Activated T-helper 2 cell treated with anti-CD3 and anti-CD28 coated beads, Interferon-gamma antibody, Interleukin-2, Interleukin-4, amounts not matched to agents 10 μg/mL and 5 μg/mL and 100 μg/mL, durations not matched to agents 14 hours and 24 hours and 36 hours (primary cell): ENCODE measurements around the gene SLC6A12. TPM values are rescaled to one million over a fixed set of nuclear protein-coding genes. Genes with fewer than 3 reads are reported as not detected.
A peak's percentile ranks its signal among the peaks of the same experiment; 100 is the strongest.
"Not testable (repeated sequence)": the region's sequence is repeated elsewhere in the genome, so short reads cannot be mapped to it uniquely, and the experiment has no call there.

Experiments used
- DNase-seq: peaks from one replicate; pipeline ENCODE4 v3.0.0; 2021; ENCODE audit warnings: low spot score
- H3K27ac Mint-ChIP-seq: one replicate; pipeline ENCODE4 v1.8.0; 2021; ENCODE audit warnings: mixed read lengths
- H3K27me3 Mint-ChIP-seq: one replicate; pipeline ENCODE4 v1.8.0; 2021; ENCODE audit warnings: low read depth, mixed read lengths
- H3K36me3 Mint-ChIP-seq: one replicate; pipeline ENCODE4 v1.8.0; 2021; ENCODE audit warnings: low read depth, mixed read lengths
- H3K4me1 Mint-ChIP-seq: one replicate; pipeline ENCODE4 v1.8.0; 2021; ENCODE audit warnings: low read depth, mixed read lengths
- H3K4me3 Mint-ChIP-seq: one replicate; pipeline ENCODE4 v1.8.0; 2021; ENCODE audit warnings: low read depth, mild to moderate bottlenecking, moderate library complexity, mixed read lengths
- H3K9me3 Mint-ChIP-seq: one replicate; pipeline ENCODE4 v1.8.0; 2021; ENCODE audit warnings: mixed read lengths
- intact Hi-C: fragments of 100-400 bp; cut with micrococcal nuclease; formaldehyde crosslinking; loops from one replicate; pipeline ENCODE4 v1.15.1; 2023
- total RNA-seq: library from RNA; stranded (reverse); gene quantifications from 2 replicates; pipeline ENCODE4 v1.2.3, GENCODE V29; 2022

Gene SLC6A12
- total RNA-seq, 1 donor from 2014 or later = 0.37 TPM

GRCh38 chr12:220946-221550, 7.1 kb upstream of the SLC6A12 start:
- H3K27me3 Mint-ChIP-seq = peaks cover 2% of the 10 kb centered on the region
- no peaks in the 10 kb centered on the region for H3K4me1 Mint-ChIP-seq
- no peak overlapping the region for H3K4me3 Mint-ChIP-seq
- DNase-seq = no peak
- intact Hi-C loops = no loop called here
- H3K27ac Mint-ChIP-seq = no peak overlapping the region
- H3K36me3 Mint-ChIP-seq = no peaks in the 10 kb centered on the region
- H3K9me3 Mint-ChIP-seq = no peaks in the 10 kb centered on the region

GRCh38 chr12:220491-220890, 6.5 kb upstream of the SLC6A12 start:
- no peak overlapping the region for H3K27ac Mint-ChIP-seq
- DNase-seq = no peak
- no peaks in the 10 kb centered on the region for H3K36me3 Mint-ChIP-seq
- H3K9me3 Mint-ChIP-seq = no peaks in the 10 kb centered on the region
- peaks cover 2% of the 10 kb centered on the region for H3K27me3 Mint-ChIP-seq
- H3K4me1 Mint-ChIP-seq = no peaks in the 10 kb centered on the region
- no peak overlapping the region for H3K4me3 Mint-ChIP-seq
- intact Hi-C loops = no loop called here

DNA sequence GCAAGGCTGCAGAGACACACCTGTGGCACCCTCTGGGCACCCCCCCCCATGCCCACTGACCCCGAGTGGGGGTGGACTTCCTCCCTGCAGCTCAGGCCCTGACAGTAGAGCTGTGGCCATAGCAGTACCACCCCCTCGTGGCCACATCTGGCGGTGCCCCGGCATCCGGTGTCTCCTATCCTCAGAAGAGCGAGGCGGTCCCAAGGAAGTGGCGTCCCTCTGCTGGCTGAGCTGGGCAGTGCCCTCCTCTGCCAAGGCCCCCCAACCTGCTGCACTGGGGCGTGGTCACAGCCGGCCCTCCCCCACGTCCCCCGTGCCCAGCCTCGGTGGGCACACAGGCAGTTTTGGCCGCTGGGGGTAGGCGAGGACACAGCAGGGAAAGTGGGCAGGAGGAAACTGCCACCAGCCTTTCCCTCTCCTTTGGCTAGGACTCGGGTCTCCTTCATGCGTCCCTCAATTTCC, 6.0 kb upstream of the SLC6A12 start:
- Mint-ChIP-seq H3K27ac (no peak overlapping the region), H3K4me3 (no peak overlapping the region), H3K36me3 (no peaks in the 10 kb centered on the region), H3K27me3 (peaks cover 2% of the 10 kb centered on the region), H3K4me1 (no peaks in the 10 kb centered on the region), H3K9me3 (no peaks in the 10 kb centered on the region)
- DNase-seq = peak; percentile 54
- intact Hi-C loops = no loop called here

- Mint-ChIP-seq H3K27me3 (peaks cover 2% of the 10 kb centered on the region), H3K27ac (no peak overlapping the region), H3K4me3 (no peak overlapping the region), H3K9me3 (no peaks in the 10 kb centered on the region), H3K4me1 (no peaks in the 10 kb centered on the region), H3K36me3 (no peaks in the 10 kb centered on the region)
- intact Hi-C loops = no loop called here
- DNase-seq = no peak
Observed at GRCh38 chr12:218728-219590, 5.0 kb upstream of the SLC6A12 start.

GRCh38 chr12:218221-218620, 4.3 kb upstream of the SLC6A12 start:
- no peaks in the 10 kb centered on the region for H3K36me3 Mint-ChIP-seq
- intact Hi-C loops = no loop called here
- H3K27ac Mint-ChIP-seq = no peak overlapping the region
- peaks cover 2% of the 10 kb centered on the region for H3K27me3 Mint-ChIP-seq
- H3K4me3 Mint-ChIP-seq = no peak overlapping the region
- H3K4me1 Mint-ChIP-seq = no peaks in the 10 kb centered on the region
- DNase-seq = no peak
- no peaks in the 10 kb centered on the region for H3K9me3 Mint-ChIP-seq

- H3K9me3 Mint-ChIP-seq, H3K4me3 Mint-ChIP-seq, H3K27ac Mint-ChIP-seq, H3K27me3 Mint-ChIP-seq, H3K4me1 Mint-ChIP-seq, DNase-seq, H3K36me3 Mint-ChIP-seq, intact Hi-C loops: not testable (repeated sequence)
Observed at GRCh38 chr12:217029-217428, 3.1 kb upstream of the SLC6A12 start.

- no peaks in the 10 kb centered on the region for H3K9me3 Mint-ChIP-seq
- no peaks in the 10 kb centered on the region for H3K36me3 Mint-ChIP-seq
- H3K27me3 Mint-ChIP-seq = peaks cover 20% of the 10 kb centered on the region
- no peaks in the 10 kb centered on the region for H3K4me1 Mint-ChIP-seq
- intact Hi-C loops = no loop called here
- H3K4me3 Mint-ChIP-seq = no peak overlapping the region
- H3K27ac Mint-ChIP-seq = no peak overlapping the region
- no peak for DNase-seq
Observed at GRCh38 chr12:215116-215515, 1.2 kb upstream of the SLC6A12 start.

DNA sequence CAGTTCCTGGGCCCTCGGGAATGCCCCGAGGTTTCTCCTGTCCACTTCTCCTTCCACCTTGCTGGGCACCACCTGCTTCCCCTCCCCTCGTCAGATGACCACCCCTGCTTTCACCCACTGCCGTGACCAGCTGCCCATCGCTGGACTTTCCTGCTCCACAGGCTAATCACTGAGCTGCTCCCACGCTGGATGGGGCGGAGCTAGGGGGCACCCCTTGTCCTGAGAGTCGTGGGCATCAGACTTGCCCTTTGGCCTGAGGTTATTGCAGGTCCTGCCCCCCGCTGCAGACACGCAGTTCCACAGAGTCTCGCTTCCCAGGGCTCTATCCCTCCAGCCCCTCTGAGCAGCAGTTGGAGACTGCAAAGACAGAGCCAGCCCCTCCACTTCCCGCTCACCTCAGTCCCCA, 427 bp downstream of the SLC6A12 start:
- DNase-seq = no peak
- intact Hi-C loops = no loop called here
- Mint-ChIP-seq H3K9me3 (no peaks in the 10 kb centered on the region), H3K4me3 (no peak overlapping the region), H3K4me1 (no peaks in the 10 kb centered on the region), H3K27me3 (peaks cover 20% of the 10 kb centered on the region), H3K36me3 (no peaks in the 10 kb centered on the region), H3K27ac (no peak overlapping the region)

- H3K4me3 Mint-ChIP-seq = no peak overlapping the region
- no peaks in the 10 kb centered on the region for H3K4me1 Mint-ChIP-seq
- H3K27me3 Mint-ChIP-seq = peaks cover 21% of the 10 kb centered on the region
- no peaks in the 10 kb centered on the region for H3K9me3 Mint-ChIP-seq
- no peak overlapping the region for H3K27ac Mint-ChIP-seq
- intact Hi-C loops = no loop called here
- no peaks in the 10 kb centered on the region for H3K36me3 Mint-ChIP-seq
- no peak for DNase-seq
Observed at GRCh38 chr12:212715-213526, 1.0 kb downstream of the SLC6A12 start.

- H3K4me3 Mint-ChIP-seq = no peak overlapping the region
- intact Hi-C loops = no loop called here
- no peaks in the 10 kb centered on the region for H3K36me3 Mint-ChIP-seq
- H3K27ac Mint-ChIP-seq = no peak overlapping the region
- H3K9me3 Mint-ChIP-seq = no peaks in the 10 kb centered on the region
- DNase-seq = no peak
- no peaks in the 10 kb centered on the region for H3K4me1 Mint-ChIP-seq
- peaks cover 21% of the 10 kb centered on the region for H3K27me3 Mint-ChIP-seq
Observed at GRCh38 chr12:212415-212714, 1.6 kb downstream of the SLC6A12 start.

DNA sequence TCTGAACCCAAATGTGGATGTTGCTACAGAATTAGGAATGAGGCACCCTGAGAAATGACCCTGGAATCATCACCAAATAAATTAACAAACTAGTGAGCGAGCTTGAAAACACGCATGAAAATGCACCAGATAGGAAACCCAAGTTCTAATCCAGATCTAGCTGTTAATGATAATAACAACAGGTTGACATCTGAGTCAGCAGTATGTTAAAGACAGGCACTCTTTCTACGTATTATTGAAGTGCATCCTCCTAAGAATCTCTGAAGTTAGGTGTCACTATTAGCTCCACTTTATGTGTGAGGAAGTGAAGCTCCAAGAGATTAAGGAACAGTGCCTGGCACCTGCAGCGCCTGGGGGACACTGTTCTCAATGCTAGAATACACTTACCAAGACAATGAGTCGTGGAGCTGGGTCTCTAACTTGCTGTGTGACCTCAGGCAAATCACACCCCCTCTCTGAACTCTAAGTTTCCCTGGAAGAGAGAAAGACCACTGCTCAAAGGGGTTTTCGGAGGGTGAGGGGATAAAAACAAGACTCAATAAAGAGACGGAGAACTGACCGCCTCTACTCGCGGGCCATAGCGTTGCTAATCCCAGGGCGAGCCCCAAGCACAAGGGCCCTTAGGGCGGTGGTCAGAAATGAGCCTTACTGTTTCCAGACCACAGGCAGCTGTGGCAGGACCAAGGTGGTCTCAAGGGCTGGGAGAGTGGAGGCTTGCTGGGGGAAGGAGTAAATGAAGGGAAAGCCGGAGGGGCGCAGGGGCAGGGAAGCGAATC, 2.1 kb downstream of the SLC6A12 start:
- H3K27me3 Mint-ChIP-seq = peaks cover 24% of the 10 kb centered on the region
- intact Hi-C loops = no loop called here
- no peaks in the 10 kb centered on the region for H3K36me3 Mint-ChIP-seq
- no peak overlapping the region for H3K4me3 Mint-ChIP-seq
- DNase-seq = no peak
- no peak overlapping the region for H3K27ac Mint-ChIP-seq
- no peaks in the 10 kb centered on the region for H3K9me3 Mint-ChIP-seq
- H3K4me1 Mint-ChIP-seq = no peaks in the 10 kb centered on the region

GRCh38 chr12:211142-211465, 2.9 kb downstream of the SLC6A12 start:
- no peak overlapping the region for H3K27ac Mint-ChIP-seq
- H3K27me3 Mint-ChIP-seq = peaks cover 22% of the 10 kb centered on the region
- H3K36me3 Mint-ChIP-seq = no peaks in the 10 kb centered on the region
- H3K4me1 Mint-ChIP-seq = no peaks in the 10 kb centered on the region
- no peak for DNase-seq
- no peak overlapping the region for H3K4me3 Mint-ChIP-seq
- no peaks in the 10 kb centered on the region for H3K9me3 Mint-ChIP-seq
- intact Hi-C loops = no loop called here
